ENCODE measurements around the gene PIWIL1. TPM values are rescaled to one million over a fixed set of nuclear protein-coding genes. Genes with fewer than 3 reads are reported as not detected.

The PIWIL1 gene
- total RNA-seq, 1 experiment from 2014 or later: not detected

DNA sequence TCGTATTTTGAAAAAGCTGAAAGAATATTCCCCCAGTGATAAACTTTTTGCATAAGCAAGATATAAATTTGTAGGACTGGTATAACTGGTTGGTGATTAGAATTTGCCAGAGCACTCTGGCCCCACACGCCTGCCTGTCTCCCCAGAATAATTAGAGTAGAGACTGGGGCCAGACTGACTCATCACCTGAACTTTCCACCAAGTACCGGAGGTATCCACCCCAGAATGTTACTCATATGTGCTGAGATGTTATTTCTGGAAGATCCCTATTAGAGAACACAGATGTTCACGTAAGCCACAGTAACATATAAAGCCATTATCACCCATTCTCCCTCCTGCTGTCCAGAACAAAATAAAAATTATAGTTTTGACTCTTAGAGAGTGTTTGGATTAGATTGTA, 49.5 kb upstream of the PIWIL1 start:
- H2AFZ ChIP-seq (ENCODE audit: low read depth, low read length, poor library complexity, severe bottlenecking): no peak overlapping the region
- H3K9me3 ChIP-seq (ENCODE audit: control insufficient read depth in 1 of 2, insufficient read depth in 1 of 2, low read depth in 1 of 2, low read length in 2 of 2): peaks cover 0 to 4% of the 10 kb centered on the region in 2 experiments; a peak in 1 of 4 replicates
- H3K36me3 ChIP-seq (ENCODE audit: control insufficient read depth in 1 of 2, insufficient read depth in 2 of 2, low read length in 2 of 2): no peaks in the 10 kb centered on the region
- POLR2A ChIA-PET: no interaction called here
- H3K9me2 ChIP-seq (ENCODE audit: insufficient read depth): no peaks in the 10 kb centered on the region
- no peaks in the 10 kb centered on the region for H3K79me2 ChIP-seq (ENCODE audit: insufficient read depth, low read length)
- RAD21 ChIA-PET (ENCODE audit: low non-redundant PET in 1 of 2, low total read pairs in 2 of 2, uncharacterized antibody in 2 of 2, unreplicated experiment in 2 of 2): no interaction called here
- CTCF ChIA-PET: no interaction called here
- TF ChIP-seq, protein P1, sequence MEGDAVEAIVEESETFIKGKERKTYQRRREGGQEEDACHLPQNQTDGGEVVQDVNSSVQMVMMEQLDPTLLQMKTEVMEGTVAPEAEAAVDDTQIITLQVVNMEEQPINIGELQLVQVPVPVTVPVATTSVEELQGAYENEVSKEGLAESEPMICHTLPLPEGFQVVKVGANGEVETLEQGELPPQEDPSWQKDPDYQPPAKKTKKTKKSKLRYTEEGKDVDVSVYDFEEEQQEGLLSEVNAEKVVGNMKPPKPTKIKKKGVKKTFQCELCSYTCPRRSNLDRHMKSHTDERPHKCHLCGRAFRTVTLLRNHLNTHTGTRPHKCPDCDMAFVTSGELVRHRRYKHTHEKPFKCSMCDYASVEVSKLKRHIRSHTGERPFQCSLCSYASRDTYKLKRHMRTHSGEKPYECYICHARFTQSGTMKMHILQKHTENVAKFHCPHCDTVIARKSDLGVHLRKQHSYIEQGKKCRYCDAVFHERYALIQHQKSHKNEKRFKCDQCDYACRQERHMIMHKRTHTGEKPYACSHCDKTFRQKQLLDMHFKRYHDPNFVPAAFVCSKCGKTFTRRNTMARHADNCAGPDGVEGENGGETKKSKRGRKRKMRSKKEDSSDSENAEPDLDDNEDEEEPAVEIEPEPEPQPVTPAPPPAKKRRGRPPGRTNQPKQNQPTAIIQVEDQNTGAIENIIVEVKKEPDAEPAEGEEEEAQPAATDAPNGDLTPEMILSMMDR (IDR thresholded peaks at IDR 0.05 in 2 of 3, conservative IDR thresholded peaks at IDR 0.05 in 1 of 3; ENCODE audit: borderline replicate concordance in 1 of 3, insufficient read depth in 1 of 3, low read depth in 2 of 3, low read length in 2 of 3): no peak
- TF ChIP-seq POLR2A (IDR thresholded peaks at IDR 0.05; ENCODE audit: borderline replicate concordance, extremely low read depth, insufficient read depth, insufficient read length): no peak
- TF ChIP-seq POLR2AphosphoS5 (IDR thresholded peaks at IDR 0.05; ENCODE audit: low read depth, low read length): no peak
- TF ChIP-seq, protein P2, sequence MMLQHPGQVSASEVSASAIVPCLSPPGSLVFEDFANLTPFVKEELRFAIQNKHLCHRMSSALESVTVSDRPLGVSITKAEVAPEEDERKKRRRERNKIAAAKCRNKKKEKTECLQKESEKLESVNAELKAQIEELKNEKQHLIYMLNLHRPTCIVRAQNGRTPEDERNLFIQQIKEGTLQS (IDR thresholded peaks at IDR 0.05): no peak
- TF ChIP-seq SIN3A (IDR thresholded peaks at IDR 0.05; ENCODE audit: low read depth): no peak
- no peak for TF ChIP-seq TCF7L2 (IDR thresholded peaks at IDR 0.05; ENCODE audit: borderline replicate concordance, extremely low read depth, insufficient read depth, insufficient read length)
- no peak for TF ChIP-seq EZH2phosphoT487 (IDR thresholded peaks at IDR 0.05; ENCODE audit: borderline replicate concordance)
- TF ChIP-seq, protein P3, sequence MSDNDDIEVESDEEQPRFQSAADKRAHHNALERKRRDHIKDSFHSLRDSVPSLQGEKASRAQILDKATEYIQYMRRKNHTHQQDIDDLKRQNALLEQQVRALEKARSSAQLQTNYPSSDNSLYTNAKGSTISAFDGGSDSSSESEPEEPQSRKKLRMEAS (IDR thresholded peaks at IDR 0.05): no peak
- TF ChIP-seq JUND (IDR thresholded peaks at IDR 0.05): no peak
- no peak for TF ChIP-seq CBX3 (IDR thresholded peaks at IDR 0.05; ENCODE audit: low read depth)
- no peak for TF ChIP-seq SRF (IDR thresholded peaks at IDR 0.05; ENCODE audit: low read depth)
- no peak for TF ChIP-seq ZFX (IDR thresholded peaks at IDR 0.05)
- TF ChIP-seq, protein P4, sequence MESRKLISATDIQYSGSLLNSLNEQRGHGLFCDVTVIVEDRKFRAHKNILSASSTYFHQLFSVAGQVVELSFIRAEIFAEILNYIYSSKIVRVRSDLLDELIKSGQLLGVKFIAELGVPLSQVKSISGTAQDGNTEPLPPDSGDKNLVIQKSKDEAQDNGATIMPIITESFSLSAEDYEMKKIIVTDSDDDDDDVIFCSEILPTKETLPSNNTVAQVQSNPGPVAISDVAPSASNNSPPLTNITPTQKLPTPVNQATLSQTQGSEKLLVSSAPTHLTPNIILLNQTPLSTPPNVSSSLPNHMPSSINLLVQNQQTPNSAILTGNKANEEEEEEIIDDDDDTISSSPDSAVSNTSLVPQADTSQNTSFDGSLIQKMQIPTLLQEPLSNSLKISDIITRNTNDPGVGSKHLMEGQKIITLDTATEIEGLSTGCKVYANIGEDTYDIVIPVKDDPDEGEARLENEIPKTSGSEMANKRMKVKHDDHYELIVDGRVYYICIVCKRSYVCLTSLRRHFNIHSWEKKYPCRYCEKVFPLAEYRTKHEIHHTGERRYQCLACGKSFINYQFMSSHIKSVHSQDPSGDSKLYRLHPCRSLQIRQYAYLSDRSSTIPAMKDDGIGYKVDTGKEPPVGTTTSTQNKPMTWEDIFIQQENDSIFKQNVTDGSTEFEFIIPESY (IDR thresholded peaks at IDR 0.05; ENCODE audit: extremely low read depth, insufficient replicate concordance, low read length): no peak
- no peak for TF ChIP-seq CEBPB (IDR thresholded peaks at IDR 0.05; ENCODE audit: low read depth)
- no peak for TF ChIP-seq FOSL1 (IDR thresholded peaks at IDR 0.05; ENCODE audit: low read depth)
- DNase-seq (ENCODE audit: low read depth, low spot score): no peak
- no peaks in the 10 kb centered on the region for H4K20me1 ChIP-seq (ENCODE audit: insufficient read depth)
- H3K9ac ChIP-seq (ENCODE audit: low read length): no peak overlapping the region
- H3K4me1 ChIP-seq (ENCODE audit: control insufficient read depth in 1 of 2, insufficient read depth in 2 of 2, low read length in 2 of 2): no peaks in the 10 kb centered on the region
- H3K27ac ChIP-seq (ENCODE audit: low read depth, low read length): no peak overlapping the region
- no peak for ATAC-seq
- H3K27me3 ChIP-seq (ENCODE audit: insufficient read depth, low read length): no peaks in the 10 kb centered on the region
- intact Hi-C loops (cut with micrococcal nuclease): loop anchor here (10.0 kb wide), 1 partner anchor 457 kb away; no protein-coding TSS in a partner anchor
- no peak overlapping the region for H3K4me3 ChIP-seq (replicated peaks in 1 of 2; ENCODE audit: low read depth in 1 of 2, low read length in 2 of 2)
- BruUV-seq (replicated peaks): no TSS peak
- no peak overlapping the region for H3K4me2 ChIP-seq (ENCODE audit: low read length)
